ENCODE results near the gene DUOX1.

DUOX1 gene

DNA sequence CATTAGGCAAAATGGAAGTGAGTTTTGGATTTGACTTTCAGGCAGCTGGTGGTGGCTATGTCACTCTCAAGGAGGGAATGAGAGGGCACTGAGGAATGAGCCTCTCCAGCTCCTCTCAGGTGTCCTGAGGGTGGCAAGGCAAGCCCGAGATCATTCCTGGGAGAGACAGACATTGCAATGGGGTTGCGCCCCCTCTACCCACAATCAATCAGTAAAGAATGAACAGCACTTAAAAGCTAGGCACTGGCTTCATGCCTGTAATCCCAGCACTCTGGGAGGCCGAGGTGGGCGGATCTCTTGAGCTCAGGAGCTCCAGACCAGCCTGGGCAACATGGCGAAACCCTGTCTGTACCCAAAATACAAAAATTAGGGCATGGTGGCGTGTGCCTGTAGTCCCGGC, 72.1 kb downstream of the DUOX1 start:
- Histone ChIP-seq H3K36me3 (ENCODE audit: low read depth) (no peaks in the 10 kb centered on the region), H3K4me1 (ENCODE audit: insufficient read depth, poor library complexity, severe bottlenecking) (no peaks in the 10 kb centered on the region), H3K9me3 (ENCODE audit: severe bottlenecking) (no peaks in the 10 kb centered on the region), H3K27ac (ENCODE audit: poor library complexity, severe bottlenecking) (no peak overlapping the region), H3K4me3 (ENCODE audit: severe bottlenecking) (no peak overlapping the region), H3K27me3 (ENCODE audit: insufficient read depth, poor library complexity, severe bottlenecking) (no peaks in the 10 kb centered on the region)
- no peak for ATAC-seq (ENCODE audit: low read depth)
- TF ChIP-seq, protein P1, sequence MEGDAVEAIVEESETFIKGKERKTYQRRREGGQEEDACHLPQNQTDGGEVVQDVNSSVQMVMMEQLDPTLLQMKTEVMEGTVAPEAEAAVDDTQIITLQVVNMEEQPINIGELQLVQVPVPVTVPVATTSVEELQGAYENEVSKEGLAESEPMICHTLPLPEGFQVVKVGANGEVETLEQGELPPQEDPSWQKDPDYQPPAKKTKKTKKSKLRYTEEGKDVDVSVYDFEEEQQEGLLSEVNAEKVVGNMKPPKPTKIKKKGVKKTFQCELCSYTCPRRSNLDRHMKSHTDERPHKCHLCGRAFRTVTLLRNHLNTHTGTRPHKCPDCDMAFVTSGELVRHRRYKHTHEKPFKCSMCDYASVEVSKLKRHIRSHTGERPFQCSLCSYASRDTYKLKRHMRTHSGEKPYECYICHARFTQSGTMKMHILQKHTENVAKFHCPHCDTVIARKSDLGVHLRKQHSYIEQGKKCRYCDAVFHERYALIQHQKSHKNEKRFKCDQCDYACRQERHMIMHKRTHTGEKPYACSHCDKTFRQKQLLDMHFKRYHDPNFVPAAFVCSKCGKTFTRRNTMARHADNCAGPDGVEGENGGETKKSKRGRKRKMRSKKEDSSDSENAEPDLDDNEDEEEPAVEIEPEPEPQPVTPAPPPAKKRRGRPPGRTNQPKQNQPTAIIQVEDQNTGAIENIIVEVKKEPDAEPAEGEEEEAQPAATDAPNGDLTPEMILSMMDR (IDR thresholded peaks at IDR 0.05; ENCODE audit: poor library complexity, severe bottlenecking): no peak
- no peak for DNase-seq (ENCODE audit: low spot score)

DNA sequence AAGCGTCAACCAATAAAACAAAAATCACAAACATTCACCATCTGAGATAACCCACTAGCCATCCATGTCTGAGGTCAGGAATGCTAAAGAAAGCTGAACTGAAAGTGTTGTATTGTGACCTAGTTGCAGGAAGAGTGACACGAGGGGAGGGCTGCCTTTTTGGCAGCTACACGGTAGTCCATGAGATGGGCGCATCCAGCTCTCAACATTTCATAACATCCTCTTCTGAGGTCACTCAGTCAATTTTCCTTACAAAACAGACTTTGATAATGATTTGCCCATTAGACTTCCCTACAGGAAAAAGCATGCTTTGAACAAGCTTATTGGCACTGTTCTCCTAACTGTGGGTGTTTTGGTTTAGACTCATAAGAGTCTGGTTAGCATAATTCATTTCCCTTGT, 73.4 kb downstream of the DUOX1 start:
- ATAC-seq (ENCODE audit: low read depth): no peak
- TF ChIP-seq, protein P1 (IDR thresholded peaks at IDR 0.05; ENCODE audit: poor library complexity, severe bottlenecking): no peak
- H3K4me3 ChIP-seq (ENCODE audit: severe bottlenecking): no peak overlapping the region
- H3K27me3 ChIP-seq (ENCODE audit: insufficient read depth, poor library complexity, severe bottlenecking): no peaks in the 10 kb centered on the region
- no peaks in the 10 kb centered on the region for H3K36me3 ChIP-seq (ENCODE audit: low read depth)
- no peaks in the 10 kb centered on the region for H3K9me3 ChIP-seq (ENCODE audit: severe bottlenecking)
- no peak for DNase-seq (ENCODE audit: low spot score)
- H3K27ac ChIP-seq (ENCODE audit: poor library complexity, severe bottlenecking): no peak overlapping the region
- no peaks in the 10 kb centered on the region for H3K4me1 ChIP-seq (ENCODE audit: insufficient read depth, poor library complexity, severe bottlenecking)

DNA sequence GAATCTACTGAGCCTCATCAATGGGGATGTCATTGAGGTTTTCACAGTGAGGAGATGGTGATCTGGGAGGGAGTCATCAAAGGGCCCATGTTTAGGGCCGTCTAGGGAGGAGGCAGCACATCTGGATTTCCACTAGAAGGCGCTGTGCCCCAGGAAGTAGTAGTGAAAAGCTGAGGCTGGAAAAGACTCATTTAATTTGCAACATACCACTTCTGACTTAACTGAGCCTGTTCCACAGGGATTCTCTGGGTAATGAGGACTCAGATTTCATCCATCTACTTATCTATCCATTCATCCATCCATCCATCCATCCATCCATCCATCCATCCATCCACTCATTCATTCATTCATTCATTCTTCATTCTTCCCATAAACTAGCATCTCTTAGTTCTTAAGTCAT, 75.4 kb downstream of the DUOX1 start:
- no peaks in the 10 kb centered on the region for H3K36me3 ChIP-seq (ENCODE audit: low read depth)
- TF ChIP-seq, protein P1 (IDR thresholded peaks at IDR 0.05; ENCODE audit: poor library complexity, severe bottlenecking): peak; percentile 98
- H3K9me3 ChIP-seq (ENCODE audit: severe bottlenecking): no peaks in the 10 kb centered on the region
- H3K27me3 ChIP-seq (ENCODE audit: insufficient read depth, poor library complexity, severe bottlenecking): no peaks in the 10 kb centered on the region
- no peak overlapping the region for H3K27ac ChIP-seq (ENCODE audit: poor library complexity, severe bottlenecking)
- no peak overlapping the region for H3K4me3 ChIP-seq (ENCODE audit: severe bottlenecking)
- H3K4me1 ChIP-seq (ENCODE audit: insufficient read depth, poor library complexity, severe bottlenecking): no peaks in the 10 kb centered on the region
- ATAC-seq (ENCODE audit: low read depth) (peak; percentile 44), DNase-seq (ENCODE audit: low spot score) (no peak)

DNA sequence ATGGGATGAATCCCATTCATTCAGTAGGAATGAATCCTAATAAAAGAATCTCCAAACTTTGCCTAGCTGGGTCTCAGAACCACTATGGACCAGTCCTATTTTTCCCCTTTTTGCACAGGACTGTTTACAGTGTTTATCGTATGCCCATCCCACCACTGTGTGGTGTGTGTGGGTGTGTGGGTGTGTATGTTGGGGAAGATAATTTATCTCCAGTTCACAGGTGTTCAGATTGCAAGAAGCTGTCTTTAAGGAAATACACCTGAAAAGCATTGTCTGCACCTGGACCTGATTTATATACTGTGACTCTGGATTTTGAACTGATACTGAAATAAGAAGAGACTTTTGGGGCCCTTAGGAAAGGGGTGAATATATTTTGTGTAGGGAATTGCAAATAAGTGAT, 82.7 kb downstream of the DUOX1 start:
- ATAC-seq (ENCODE audit: low read depth) (no peak), DNase-seq (ENCODE audit: low spot score) (no peak)
- Histone ChIP-seq H3K36me3 (ENCODE audit: low read depth) (no peaks in the 10 kb centered on the region), H3K4me3 (ENCODE audit: severe bottlenecking) (no peak overlapping the region), H3K27ac (ENCODE audit: poor library complexity, severe bottlenecking) (no peak overlapping the region), H3K4me1 (ENCODE audit: insufficient read depth, poor library complexity, severe bottlenecking) (no peaks in the 10 kb centered on the region), H3K27me3 (ENCODE audit: insufficient read depth, poor library complexity, severe bottlenecking) (no peaks in the 10 kb centered on the region), H3K9me3 (ENCODE audit: severe bottlenecking) (no peaks in the 10 kb centered on the region)
- TF ChIP-seq, protein P1 (IDR thresholded peaks at IDR 0.05; ENCODE audit: poor library complexity, severe bottlenecking): no peak
